ENCODE results near the gene LEMD3. TPM values are rescaled to one million over a fixed set of nuclear protein-coding genes. Genes with fewer than 3 reads are reported as not detected.
A peak's percentile ranks its signal among the peaks of the same experiment; 100 is the strongest.

LEMD3 gene
- total RNA-seq, 4 donors from 2014 or later = 35.6 to 75.9 (median 41.9) TPM

- TF ChIP-seq CTCF (IDR thresholded peaks at IDR 0.05) = peak; percentile 26 to 46 (median 30)
- TF ChIP-seq POLR2A (IDR thresholded peaks at IDR 0.05) = no peak
Measured at GRCh38 chr12:65123435-65124063, 45.8 kb upstream of the LEMD3 start.

GRCh38 chr12:65125247-65125646 lies 44.1 kb upstream of the LEMD3 start:
- H3K9me3 ChIP-seq = no peaks in the 10 kb centered on the region
- no peak for TF ChIP-seq CTCF (IDR thresholded peaks at IDR 0.05)
- no peak for TF ChIP-seq POLR2A (IDR thresholded peaks at IDR 0.05)
- H3K27me3 ChIP-seq = peaks cover 0 to 11% of the 10 kb centered on the region in 2 donors
- intact Hi-C loops (cut with DNase I; ENCODE audit: low total_unique reads) = no loop called here
- DNase-seq = no peak
- no peaks in the 10 kb centered on the region for H3K4me1 ChIP-seq
- H3K4me3 ChIP-seq = no peak overlapping the region
- no peak overlapping the region for H3K27ac ChIP-seq
- no peaks in the 10 kb centered on the region for H3K36me3 ChIP-seq

More at GRCh38 chr12:65123435-65124063, 45.8 kb upstream of the LEMD3 start:
- intact Hi-C loops (cut with DNase I; ENCODE audit: low total_unique reads) = loop anchor here (5.0 kb wide), 1 partner anchor 231 kb away; no protein-coding TSS in a partner anchor
- Histone ChIP-seq H3K9me3 (no peaks in the 10 kb centered on the region), H3K27ac (no peak overlapping the region), H3K4me1 (no peaks in the 10 kb centered on the region), H3K4me3 (no peak overlapping the region), H3K36me3 (no peaks in the 10 kb centered on the region), H3K27me3 (peaks cover 0 to 21% of the 10 kb centered on the region in 2 donors)
- DNase-seq = no peak

- Histone ChIP-seq H3K36me3 (no peaks in the 10 kb centered on the region), H3K4me3 (no peak overlapping the region), H3K4me1 (no peaks in the 10 kb centered on the region), H3K27me3 (peaks cover 0 to 4% of the 10 kb centered on the region in 2 donors), H3K27ac (no peak overlapping the region), H3K9me3 (no peaks in the 10 kb centered on the region)
- intact Hi-C loops (cut with DNase I; ENCODE audit: low total_unique reads) = no loop called here
- no peak for DNase-seq
- TF ChIP-seq POLR2A (IDR thresholded peaks at IDR 0.05) (no peak), CTCF (IDR thresholded peaks at IDR 0.05) (no peak)
Measured at GRCh38 chr12:65125975-65126374, 43.4 kb upstream of the LEMD3 start.

GRCh38 chr12:65126482-65126881 lies 42.9 kb upstream of the LEMD3 start:
- intact Hi-C loops (cut with DNase I; ENCODE audit: low total_unique reads) = no loop called here

More at GRCh38 chr12:65126482-65126881, 42.9 kb upstream of the LEMD3 start:
- no peak for DNase-seq
- Histone ChIP-seq H3K9me3 (no peaks in the 10 kb centered on the region), H3K4me3 (no peak overlapping the region), H3K27ac (no peak overlapping the region), H3K36me3 (no peaks in the 10 kb centered on the region), H3K4me1 (no peaks in the 10 kb centered on the region), H3K27me3 (peaks cover 0 to 4% of the 10 kb centered on the region in 2 donors)
- TF ChIP-seq CTCF (IDR thresholded peaks at IDR 0.05) (no peak), POLR2A (IDR thresholded peaks at IDR 0.05) (no peak)

Measured in uterus (tissue), 4 donors.